ENCODE measurements around the gene NRCAM.

GRCh38 chr7:108460964-108461363, 4.7 kb upstream of the NRCAM start:
- TF ChIP-seq CTCF (IDR thresholded peaks at IDR 0.05; ENCODE audit: low read depth, low read length, missing input control) (no peak), YY1 (IDR thresholded peaks at IDR 0.05) (no peak)
- TF ChIP-seq, protein P1, sequence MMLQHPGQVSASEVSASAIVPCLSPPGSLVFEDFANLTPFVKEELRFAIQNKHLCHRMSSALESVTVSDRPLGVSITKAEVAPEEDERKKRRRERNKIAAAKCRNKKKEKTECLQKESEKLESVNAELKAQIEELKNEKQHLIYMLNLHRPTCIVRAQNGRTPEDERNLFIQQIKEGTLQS (IDR thresholded peaks at IDR 0.05): no peak

Measured in liver (tissue), 3 donors.